Stomach (tissue), 4 donors: ENCODE measurements around the gene IFT43.

Experiments
- CTCF ChIP-seq, 7 experiments: fragments of 450-650 bp in 4 of 7; fragments of 200-600 bp in 3 of 7; sonication (generic) in 3 of 7; IDR thresholded peaks; one replicate each; pipeline ENCODE4 v1.5.1; 2016 to 2019; ENCODE audit warnings: antibody characterized with exemption in 7 of 7, control low read depth in 2 of 7, mild to moderate bottlenecking in 1 of 7
- POLR2A ChIP-seq, 4 donors: fragments of 450-650 bp; IDR thresholded peaks; one replicate each; pipeline ENCODE4 v1.6.1; 2016; ENCODE audit warnings: antibody characterized with exemption in 4 of 4, control low read depth in 2 of 4, mild to moderate bottlenecking in 1 of 4, moderate library complexity in 1 of 4

GRCh38 chr14:75990297-75990696 lies 4.7 kb downstream of the IFT43 start:
- TF ChIP-seq POLR2A (IDR thresholded peaks at IDR 0.05) (no peak), CTCF (IDR thresholded peaks at IDR 0.05) (no peak)
